Measurements from ENCODE around the gene DNAJC6.

Gene DNAJC6

DNA sequence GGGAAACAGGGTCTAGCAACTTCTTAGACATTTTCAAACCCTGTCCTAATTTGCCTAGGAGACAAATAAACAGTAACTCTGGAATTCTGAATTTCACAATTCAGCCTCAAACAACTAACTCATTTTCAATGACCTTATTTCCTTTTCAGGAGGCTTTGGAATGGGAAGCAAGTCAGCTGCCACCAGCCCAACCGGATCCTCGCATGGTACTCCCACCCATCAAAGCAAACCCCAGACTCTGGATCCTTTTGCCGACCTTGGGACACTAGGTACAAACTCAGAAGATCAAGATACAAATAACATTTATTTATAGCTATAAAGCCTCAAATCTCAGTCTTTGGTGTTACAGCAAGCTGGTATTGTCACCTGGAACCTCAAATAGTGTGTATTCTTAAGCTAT lies 92.3 kb downstream of the DNAJC6 start:
- H3K4me3 ChIP-seq (ENCODE audit: low read depth, low read length): no peak overlapping the region
- TF ChIP-seq, protein P1, sequence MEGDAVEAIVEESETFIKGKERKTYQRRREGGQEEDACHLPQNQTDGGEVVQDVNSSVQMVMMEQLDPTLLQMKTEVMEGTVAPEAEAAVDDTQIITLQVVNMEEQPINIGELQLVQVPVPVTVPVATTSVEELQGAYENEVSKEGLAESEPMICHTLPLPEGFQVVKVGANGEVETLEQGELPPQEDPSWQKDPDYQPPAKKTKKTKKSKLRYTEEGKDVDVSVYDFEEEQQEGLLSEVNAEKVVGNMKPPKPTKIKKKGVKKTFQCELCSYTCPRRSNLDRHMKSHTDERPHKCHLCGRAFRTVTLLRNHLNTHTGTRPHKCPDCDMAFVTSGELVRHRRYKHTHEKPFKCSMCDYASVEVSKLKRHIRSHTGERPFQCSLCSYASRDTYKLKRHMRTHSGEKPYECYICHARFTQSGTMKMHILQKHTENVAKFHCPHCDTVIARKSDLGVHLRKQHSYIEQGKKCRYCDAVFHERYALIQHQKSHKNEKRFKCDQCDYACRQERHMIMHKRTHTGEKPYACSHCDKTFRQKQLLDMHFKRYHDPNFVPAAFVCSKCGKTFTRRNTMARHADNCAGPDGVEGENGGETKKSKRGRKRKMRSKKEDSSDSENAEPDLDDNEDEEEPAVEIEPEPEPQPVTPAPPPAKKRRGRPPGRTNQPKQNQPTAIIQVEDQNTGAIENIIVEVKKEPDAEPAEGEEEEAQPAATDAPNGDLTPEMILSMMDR (IDR thresholded peaks at IDR 0.05; ENCODE audit: insufficient read depth, low read length, missing control alignments): no peak
- no peak for DNase-seq (ENCODE audit: low read depth, low spot score)
- POLR2A ChIA-PET: no interaction called here
- CTCF ChIA-PET: no interaction called here

DNA sequence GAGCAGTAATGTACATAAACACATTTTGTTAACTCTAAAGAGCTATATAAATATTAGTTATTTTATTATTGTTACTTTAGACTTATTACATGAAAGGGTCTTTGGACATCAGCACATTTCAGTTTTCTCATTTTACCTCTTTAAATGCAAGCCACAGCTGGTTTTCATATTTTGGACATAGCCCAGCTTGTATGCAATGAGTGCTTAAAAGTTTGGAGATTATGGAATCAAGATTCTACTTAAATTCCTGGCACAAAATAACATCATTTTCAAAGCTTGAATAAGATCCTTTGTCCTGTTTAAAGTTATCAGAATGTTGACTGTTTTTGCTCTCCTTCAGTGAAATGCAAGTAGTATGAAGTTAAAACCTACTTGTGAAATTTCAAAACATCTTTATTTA lies 95.6 kb downstream of the DNAJC6 start:
- TF ChIP-seq, protein P1 (IDR thresholded peaks at IDR 0.05; ENCODE audit: insufficient read depth, low read length, missing control alignments): no peak
- H3K4me3 ChIP-seq (ENCODE audit: low read depth, low read length): no peak overlapping the region
- no peak for DNase-seq (ENCODE audit: low read depth, low spot score)
- ChIA-PET POLR2A (interaction anchor here (0.6 kb wide), 1 partner anchor 1033 kb away, joined by 3 read pairs; no protein-coding TSS in a partner anchor), CTCF (interaction anchor here (1.0 to 2.4 kb wide), 2 partner anchors 14 to 283 kb away, joined by 3 to 8 read pairs; no protein-coding TSS in a partner anchor)

DNA sequence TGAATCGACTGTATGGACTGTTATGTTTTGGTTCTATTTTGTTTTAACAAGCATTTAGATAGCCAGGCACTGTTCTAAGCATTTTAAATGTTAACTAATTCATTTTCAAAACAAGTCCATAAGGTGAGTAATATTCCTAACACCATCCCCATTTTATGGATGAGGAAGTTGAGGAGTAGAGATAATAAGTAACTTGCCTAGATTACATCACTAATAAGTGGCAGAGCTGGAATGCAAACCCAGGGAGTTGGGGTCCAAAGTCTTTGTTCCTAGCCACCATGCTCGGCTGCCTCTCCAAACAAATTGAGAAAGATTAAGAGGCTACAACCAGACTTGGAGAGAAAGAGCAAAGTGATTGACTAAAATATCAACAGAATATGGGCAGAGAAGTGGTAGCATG lies 98.5 kb downstream of the DNAJC6 start:
- CTCF ChIA-PET: no interaction called here

DNA sequence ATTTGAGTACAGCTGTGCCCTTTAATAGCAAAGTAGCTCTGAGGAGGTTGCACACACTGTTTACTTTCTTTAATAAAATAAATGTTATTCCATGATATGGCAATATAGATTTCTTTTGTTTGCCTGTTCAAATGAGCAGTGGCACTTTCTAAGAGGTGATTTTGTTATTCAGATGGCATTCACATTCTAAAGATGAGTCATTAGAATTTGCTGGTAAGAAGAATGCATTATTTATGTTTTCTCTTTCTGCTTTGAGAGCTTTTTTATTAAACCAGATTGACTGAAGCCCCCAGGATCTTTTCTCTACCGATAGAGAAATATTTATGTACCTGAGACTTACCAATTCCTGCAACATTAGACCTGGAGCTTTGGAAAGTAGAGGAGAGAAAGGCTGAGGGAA lies 100.0 kb downstream of the DNAJC6 start:
- H3K4me3 ChIP-seq (ENCODE audit: low read depth, low read length): no peak overlapping the region
- ChIA-PET POLR2A (no interaction called here), CTCF (interaction anchor here (1.3 kb wide), 1 partner anchor 16 kb away, joined by 4 read pairs; no protein-coding TSS in a partner anchor)
- TF ChIP-seq, protein P1 (IDR thresholded peaks at IDR 0.05; ENCODE audit: insufficient read depth, low read length, missing control alignments): no peak
- no peak for DNase-seq (ENCODE audit: low read depth, low spot score)

More for the DNA sequence above, 98.5 kb downstream of the DNAJC6 start:
- TF ChIP-seq, protein P1 (IDR thresholded peaks at IDR 0.05; ENCODE audit: insufficient read depth, low read length, missing control alignments): no peak
- no peak overlapping the region for H3K4me3 ChIP-seq (ENCODE audit: low read depth, low read length)
- no peak for DNase-seq (ENCODE audit: low read depth, low spot score)
- POLR2A ChIA-PET: no interaction called here

DNA sequence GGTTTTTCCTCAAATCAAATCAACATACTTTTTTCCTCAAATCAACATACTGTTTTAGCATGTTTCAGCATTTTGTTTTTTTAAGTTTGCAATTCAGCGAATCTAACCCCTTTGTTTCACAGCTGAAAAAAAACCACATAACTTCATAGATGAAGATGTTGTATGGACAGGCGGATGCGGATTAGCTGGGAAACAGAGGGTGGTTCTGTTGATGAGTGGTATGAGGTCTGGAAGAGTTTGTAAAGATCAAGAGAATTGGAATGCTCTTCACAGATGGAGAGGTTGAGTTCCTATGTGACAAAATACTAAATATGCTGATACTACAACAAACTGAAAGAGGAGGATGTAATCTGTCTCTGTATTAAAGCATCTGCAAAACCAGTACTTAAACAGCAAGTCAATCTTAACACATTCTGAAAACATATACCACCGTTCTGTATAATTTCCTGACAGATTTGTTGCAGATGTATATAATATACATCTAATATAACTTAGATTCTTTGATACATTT lies 100.5 kb downstream of the DNAJC6 start:
- no peak for DNase-seq (ENCODE audit: low read depth, low spot score)
- POLR2A ChIA-PET: interaction anchor here (1.0 kb wide), 1 partner anchor 10 kb away, joined by 3 read pairs; no protein-coding TSS in a partner anchor
- H3K4me3 ChIP-seq (ENCODE audit: low read depth, low read length): no peak overlapping the region
- CTCF ChIA-PET: interaction anchor here (1.3 kb wide), 1 partner anchor 16 kb away, joined by 4 read pairs; no protein-coding TSS in a partner anchor
- TF ChIP-seq, protein P1 (IDR thresholded peaks at IDR 0.05; ENCODE audit: insufficient read depth, low read length, missing control alignments): no peak

DNA sequence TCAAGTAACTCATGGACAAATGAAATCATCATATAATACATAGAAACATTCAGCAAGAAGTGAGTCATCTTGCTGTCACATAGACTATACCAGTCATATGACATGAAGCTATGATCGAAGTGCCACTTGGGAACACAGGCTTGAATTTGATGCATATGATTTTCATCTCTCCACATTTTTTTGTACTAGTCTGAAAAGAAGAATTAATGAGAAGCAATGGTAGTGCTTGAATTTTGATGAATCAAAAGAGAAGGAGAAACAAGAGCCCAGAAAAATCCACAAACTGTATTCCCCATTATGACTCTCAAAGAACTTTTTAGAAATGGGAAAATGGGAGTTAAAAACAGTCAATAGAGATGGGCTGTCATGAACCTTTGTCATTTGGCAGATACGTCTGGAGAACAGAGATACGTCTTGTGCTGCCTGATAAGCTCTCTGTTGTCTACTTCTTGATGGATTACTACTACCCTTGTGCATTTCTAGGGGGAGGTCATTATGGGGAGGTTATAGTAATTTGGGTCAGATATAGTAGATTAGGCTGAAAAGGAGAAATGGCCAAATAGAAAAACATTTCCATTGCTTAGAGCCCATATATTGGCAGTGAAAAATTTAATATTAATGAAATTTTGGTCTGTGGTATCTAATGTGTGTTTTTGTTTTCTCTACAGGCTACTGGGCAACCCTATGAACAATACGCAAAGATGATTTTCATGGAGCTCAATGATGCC lies 103.1 kb downstream of the DNAJC6 start:
- POLR2A ChIA-PET: interaction anchor here (0.5 to 0.6 kb wide), 2 partner anchors 14 to 165 kb away, joined by 3 read pairs; no protein-coding TSS in a partner anchor
- H3K4me3 ChIP-seq (ENCODE audit: low read depth, low read length): no peak overlapping the region
- CTCF ChIA-PET: interaction anchor here (1.7 kb wide), 1 partner anchor 47 kb away, joined by 5 read pairs; no protein-coding TSS in a partner anchor
- TF ChIP-seq, protein P1 (IDR thresholded peaks at IDR 0.05; ENCODE audit: insufficient read depth, low read length, missing control alignments): no peak
- no peak for DNase-seq (ENCODE audit: low read depth, low spot score)

All from AG04449 (cell line).